Measurements from ENCODE around the gene PDZD7. TPM values are rescaled to one million over a fixed set of nuclear protein-coding genes. Genes with fewer than 3 reads are reported as not detected.

The PDZD7 gene
- total and polyA plus RNA-seq, 2 donors (not counting 3 experiments of a cell fraction or from before 2014, with no cell fraction given) = 0.41 to 1.6 TPM

DNA sequence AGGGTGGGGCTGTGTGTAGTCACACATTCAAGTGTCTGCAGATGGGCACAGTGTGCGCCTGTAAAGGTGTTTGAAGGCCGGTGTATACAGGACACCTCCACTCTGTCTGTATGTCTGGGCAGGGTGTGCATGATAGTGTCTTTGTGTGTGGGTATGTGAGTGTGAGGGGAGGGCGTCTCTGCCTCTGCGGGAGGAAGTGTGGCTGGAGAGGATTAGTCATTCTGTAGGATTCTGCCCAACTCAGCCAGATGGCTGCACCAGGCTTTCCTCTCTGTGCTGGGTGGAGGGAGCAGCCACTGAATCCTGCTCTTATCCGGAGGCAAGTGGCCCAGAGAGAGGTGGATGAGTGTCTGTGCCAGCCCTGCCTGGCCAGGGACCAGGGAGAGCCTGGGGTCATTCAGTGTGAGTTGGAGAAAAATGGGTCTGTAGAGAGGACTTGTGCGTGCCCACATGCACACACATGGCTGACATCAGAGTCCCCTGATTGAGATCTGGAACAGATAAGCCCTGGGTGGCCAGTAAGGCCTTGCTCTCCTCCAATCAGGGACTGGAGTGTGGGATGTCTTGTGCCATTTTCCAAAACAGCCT lies 1.8 kb upstream of the PDZD7 start:
- peak overlapping the region; percentile 66 for H3K4me2 ChIP-seq (ENCODE audit: insufficient read depth, low read length)
- peak; percentile 98 for FAIRE-seq
- peaks cover 0 to 9% of the 10 kb centered on the region in 2 experiments for H3K27me3 ChIP-seq (ENCODE audit: control insufficient read depth in 2 of 2, insufficient read depth in 2 of 2, low read length in 2 of 2)
- H3K4me1 ChIP-seq (ENCODE audit: control insufficient read depth, extremely low read depth, insufficient read depth, low read length) = peaks cover 16% of the 10 kb centered on the region
- intact Hi-C loops (cut with micrococcal nuclease) = loop anchor here (1.0 to 5.0 kb wide), 4 partner anchors 9 to 35 kb away; no protein-coding TSS in a partner anchor
- H3K9ac ChIP-seq (replicated peaks; ENCODE audit: extremely low read depth, insufficient read depth, low read length) = peak overlapping the region; percentile 90
- CTCF ChIA-PET = interaction anchor here (1.0 to 6.3 kb wide), 11 partner anchors 8 to 109 kb away, joined by 3 to 74 read pairs (median 7); partner anchors contain the start of gene KAZALD1
- dilution Hi-C loops (cut with MboI; ENCODE audit: extremely low pct_ligation_motif_present, low sequenced_read_pairs) = no loop called here
- TSS peak; percentile 40 for BruUV-seq (replicated peaks)
- H3K79me2 ChIP-seq (ENCODE audit: control insufficient read depth, insufficient read depth, low read length) = peaks cover 11% of the 10 kb centered on the region
- TF ChIP-seq MYC (IDR thresholded peaks at IDR 0.05; ENCODE audit: low read depth, low read length) (peak; percentile 40), JUN (IDR thresholded peaks at IDR 0.05; ENCODE audit: borderline replicate concordance, insufficient read depth, insufficient read length, low read depth) (peak; percentile 68), GATA2 (IDR thresholded peaks at IDR 0.05; ENCODE audit: insufficient read depth, insufficient read length, low read depth, low read length) (peak; percentile 93), FOS (IDR thresholded peaks at IDR 0.05; ENCODE audit: borderline replicate concordance, insufficient read depth, low read length) (peak; percentile 70), POLR2AphosphoS5 (IDR thresholded peaks at IDR 0.05; ENCODE audit: insufficient read depth, low read depth, low read length) (peak; percentile 85), POLR2A (IDR thresholded peaks at IDR 0.05; ENCODE audit: low read depth, low read length) (peak; percentile 78)
- TF ChIP-seq, protein P1, sequence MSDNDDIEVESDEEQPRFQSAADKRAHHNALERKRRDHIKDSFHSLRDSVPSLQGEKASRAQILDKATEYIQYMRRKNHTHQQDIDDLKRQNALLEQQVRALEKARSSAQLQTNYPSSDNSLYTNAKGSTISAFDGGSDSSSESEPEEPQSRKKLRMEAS (IDR thresholded peaks at IDR 0.05; ENCODE audit: insufficient read depth, insufficient read length) = no peak
- TF ChIP-seq, protein P2, sequence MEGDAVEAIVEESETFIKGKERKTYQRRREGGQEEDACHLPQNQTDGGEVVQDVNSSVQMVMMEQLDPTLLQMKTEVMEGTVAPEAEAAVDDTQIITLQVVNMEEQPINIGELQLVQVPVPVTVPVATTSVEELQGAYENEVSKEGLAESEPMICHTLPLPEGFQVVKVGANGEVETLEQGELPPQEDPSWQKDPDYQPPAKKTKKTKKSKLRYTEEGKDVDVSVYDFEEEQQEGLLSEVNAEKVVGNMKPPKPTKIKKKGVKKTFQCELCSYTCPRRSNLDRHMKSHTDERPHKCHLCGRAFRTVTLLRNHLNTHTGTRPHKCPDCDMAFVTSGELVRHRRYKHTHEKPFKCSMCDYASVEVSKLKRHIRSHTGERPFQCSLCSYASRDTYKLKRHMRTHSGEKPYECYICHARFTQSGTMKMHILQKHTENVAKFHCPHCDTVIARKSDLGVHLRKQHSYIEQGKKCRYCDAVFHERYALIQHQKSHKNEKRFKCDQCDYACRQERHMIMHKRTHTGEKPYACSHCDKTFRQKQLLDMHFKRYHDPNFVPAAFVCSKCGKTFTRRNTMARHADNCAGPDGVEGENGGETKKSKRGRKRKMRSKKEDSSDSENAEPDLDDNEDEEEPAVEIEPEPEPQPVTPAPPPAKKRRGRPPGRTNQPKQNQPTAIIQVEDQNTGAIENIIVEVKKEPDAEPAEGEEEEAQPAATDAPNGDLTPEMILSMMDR (IDR thresholded peaks at IDR 0.05; ENCODE audit: extremely low read depth in 1 of 2, insufficient read depth in 1 of 2, low read depth in 1 of 2, low read length in 2 of 2) = no peak
- DNase-seq (ENCODE audit: low read depth, low spot score) = peak; percentile 94
- POLR2A ChIA-PET = no interaction called here
- peak overlapping the region; percentile 48 to 77 (median 71) for H3K4me3 ChIP-seq (replicated peaks in 1 of 3; ENCODE audit: insufficient read depth in 1 of 3, low read depth in 1 of 3, low read length in 3 of 3)
- no peaks in the 10 kb centered on the region for H3K9me1 ChIP-seq (replicated peaks; ENCODE audit: control insufficient read depth, extremely low read depth, insufficient read depth, low read length)
- no peaks in the 10 kb centered on the region for H3K9me3 ChIP-seq (replicated peaks; ENCODE audit: control insufficient read depth, insufficient read depth, low read length)
- no peaks in the 10 kb centered on the region for H4K20me1 ChIP-seq (replicated peaks; ENCODE audit: control insufficient read depth, extremely low read depth, insufficient read depth, low read length)
- peak overlapping the region; percentile 94 for H2AFZ ChIP-seq (ENCODE audit: low read depth, low read length)
- peak overlapping the region; percentile 91 for H3K27ac ChIP-seq (ENCODE audit: insufficient read depth, low read depth, low read length)
- peaks cover 15 to 25% of the 10 kb centered on the region in 2 experiments for H3K36me3 ChIP-seq (ENCODE audit: control insufficient read depth in 2 of 2, extremely low read depth in 1 of 2, insufficient read depth in 2 of 2, low read length in 2 of 2)

All from endothelial cell of umbilical vein (primary cell).